SK-N-SH treated with all-trans-retinoic acid at 6 μM for 48 hours (cell line): Measurements from ENCODE around the gene TBATA.

Source experiments
- ATAC-seq: fragments of 200-7000 bp; cut with Tn5 transposase; 3 replicates; pipeline ENCODE4 v1.9.1; 2020; ENCODE audit warnings: mild to moderate bottlenecking, moderate library complexity
- ARNTL ChIP-seq: fragments of 450-650 bp; formaldehyde crosslinking; IDR thresholded peaks from 2 replicates; pipeline ENCODE4 v1.5.0; 2020; ENCODE audit warnings: low read depth, mild to moderate bottlenecking, moderate library complexity, borderline replicate concordance
- BACH2 ChIP-seq: fragments of 250-450 bp; sonication (Bioruptor Pico); IDR thresholded peaks from 2 replicates; pipeline ENCODE4 v1.9.0; 2021; ENCODE audit warnings: mild to moderate bottlenecking, borderline replicate concordance
- CSDC2 ChIP-seq: fragments of 250-450 bp; sonication (Bioruptor Pico); IDR thresholded peaks from 2 replicates; pipeline ENCODE4 v1.5.0; 2020; ENCODE audit warnings: mild to moderate bottlenecking, moderate library complexity
- GLIS3 ChIP-seq: fragments of 250-450 bp; sonication (Bioruptor Pico); IDR thresholded peaks from 2 replicates; pipeline ENCODE4 v1.5.0; 2020; ENCODE audit warnings: mild to moderate bottlenecking, moderate library complexity
- ISL1 ChIP-seq: fragments of 250-450 bp; sonication (Bioruptor Pico); IDR thresholded peaks from 2 replicates; pipeline ENCODE4 v2.1.2; 2022; ENCODE audit warnings: mild to moderate bottlenecking, moderate library complexity
- OSR1 ChIP-seq: fragments of 250-450 bp; sonication (Bioruptor Pico); IDR thresholded peaks from 2 replicates; pipeline ENCODE4 v1.8.0; 2022; ENCODE audit warnings: moderate library complexity, mild to moderate bottlenecking, inconsistent platforms
- PATZ1 ChIP-seq: fragments of 250-450 bp; sonication (Bioruptor Pico); IDR thresholded peaks from 2 replicates; pipeline ENCODE4 v1.8.0; 2020; ENCODE audit warnings: mild to moderate bottlenecking, moderate library complexity, borderline replicate concordance
- POU6F1 ChIP-seq: fragments of 250-450 bp; sonication (Bioruptor Pico); IDR thresholded peaks from 2 replicates; pipeline ENCODE4 v1.8.0; 2021; ENCODE audit warnings: low read depth, mild to moderate bottlenecking, moderate library complexity, borderline replicate concordance
- SNAI2 ChIP-seq: fragments of 250-450 bp; sonication (Bioruptor Pico); IDR thresholded peaks from 2 replicates; pipeline ENCODE4 v1.5.0; 2020; ENCODE audit warnings: mild to moderate bottlenecking, moderate library complexity
- TCF4 ChIP-seq: fragments of 250-450 bp; sonication (Bioruptor Pico); IDR thresholded peaks from 2 replicates; pipeline ENCODE4 v1.8.0; 2021; ENCODE audit warnings: mild to moderate bottlenecking, moderate library complexity, borderline replicate concordance
- TOX ChIP-seq: fragments of 250-450 bp; sonication (Bioruptor Pico); IDR thresholded peaks from 2 replicates; pipeline ENCODE4 v1.8.0; 2021; ENCODE audit warnings: mild to moderate bottlenecking, moderate library complexity, borderline replicate concordance
- ZFP30 ChIP-seq: fragments of 450-650 bp; formaldehyde crosslinking; IDR thresholded peaks from 2 replicates; pipeline ENCODE4 v1.5.0; 2022; ENCODE audit warnings: mild to moderate bottlenecking, moderate library complexity
- ZNF565 ChIP-seq: fragments of 450-650 bp; formaldehyde crosslinking; conservative IDR thresholded peaks from 2 replicates; pipeline ENCODE4 v1.5.0; 2020; ENCODE audit warnings: low read depth, mild to moderate bottlenecking, moderate library complexity
- ZNF70 ChIP-seq: fragments of 450-650 bp; formaldehyde crosslinking; IDR thresholded peaks from 2 replicates; pipeline ENCODE4 v1.5.0; 2020; ENCODE audit warnings: mild to moderate bottlenecking, moderate library complexity
- ZNF8 ChIP-seq: fragments of 450-650 bp; formaldehyde crosslinking; IDR thresholded peaks from 2 replicates; pipeline ENCODE4 v1.5.0; 2020; ENCODE audit warnings: mild to moderate bottlenecking, moderate library complexity
- TF ChIP-seq, protein P1 (sequence below): fragments of 250-450 bp; sonication (Bioruptor Pico); IDR thresholded peaks from 2 replicates; pipeline ENCODE4 v1.5.1; 2021; ENCODE audit warnings: mild to moderate bottlenecking, moderate library complexity
- TF ChIP-seq, protein P2 (sequence below): fragments of 250-450 bp; sonication (Bioruptor Pico); IDR thresholded peaks from 2 replicates; pipeline ENCODE4 v1.5.1; 2020; ENCODE audit warnings: low read depth, mild to moderate bottlenecking, moderate library complexity
- TF ChIP-seq, protein P3 (sequence below): fragments of 250-450 bp; sonication (Bioruptor Pico); IDR thresholded peaks from 2 replicates; pipeline ENCODE4 v1.5.0; 2020; ENCODE audit warnings: mild to moderate bottlenecking, moderate library complexity

TBATA gene

GRCh38 chr10:70762441-70763175 is 22.6 kb downstream of the TBATA start (continued):
- no peak for TF ChIP-seq PATZ1

DNA sequence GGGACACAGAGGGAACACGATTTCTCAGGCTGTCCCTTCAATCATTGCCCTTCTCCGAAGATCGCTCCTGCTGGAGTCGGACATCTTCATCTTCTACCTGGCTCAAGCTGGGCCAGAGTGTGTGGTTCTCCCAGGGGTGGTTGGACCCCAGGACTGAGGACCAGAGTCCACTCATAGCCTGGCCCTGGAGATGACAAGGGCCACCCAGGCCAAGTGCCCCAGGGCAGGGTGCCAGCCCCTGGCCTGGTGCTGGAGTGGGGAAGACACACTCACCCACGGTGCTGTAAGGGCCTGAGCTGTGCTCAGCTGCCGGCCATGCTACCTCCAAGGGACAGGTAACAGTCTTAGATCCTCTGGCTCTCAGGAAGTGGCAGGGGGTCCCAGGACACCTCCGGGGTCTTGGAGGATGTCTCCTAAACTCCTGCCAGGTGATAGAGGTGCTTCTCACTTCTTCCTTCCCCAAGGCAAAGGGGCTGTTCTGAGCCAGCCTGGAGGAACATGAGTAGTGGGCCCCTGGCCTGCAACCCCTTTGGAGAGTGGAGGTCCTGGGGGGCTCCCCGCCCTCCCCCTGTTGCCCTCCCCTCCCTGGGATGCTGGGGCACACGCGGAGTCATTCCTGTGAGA is 23.3 kb downstream of the TBATA start:
- no peak for TF ChIP-seq ZNF70 (CRISPR knock-in tag)
- TF ChIP-seq, protein P1, sequence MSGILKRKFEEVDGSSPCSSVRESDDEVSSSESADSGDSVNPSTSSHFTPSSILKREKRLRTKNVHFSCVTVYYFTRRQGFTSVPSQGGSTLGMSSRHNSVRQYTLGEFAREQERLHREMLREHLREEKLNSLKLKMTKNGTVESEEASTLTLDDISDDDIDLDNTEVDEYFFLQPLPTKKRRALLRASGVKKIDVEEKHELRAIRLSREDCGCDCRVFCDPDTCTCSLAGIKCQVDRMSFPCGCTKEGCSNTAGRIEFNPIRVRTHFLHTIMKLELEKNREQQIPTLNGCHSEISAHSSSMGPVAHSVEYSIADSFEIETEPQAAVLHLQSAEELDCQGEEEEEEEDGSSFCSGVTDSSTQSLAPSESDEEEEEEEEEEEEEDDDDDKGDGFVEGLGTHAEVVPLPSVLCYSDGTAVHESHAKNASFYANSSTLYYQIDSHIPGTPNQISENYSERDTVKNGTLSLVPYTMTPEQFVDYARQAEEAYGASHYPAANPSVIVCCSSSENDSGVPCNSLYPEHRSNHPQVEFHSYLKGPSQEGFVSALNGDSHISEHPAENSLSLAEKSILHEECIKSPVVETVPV = no peak
- no peak for TF ChIP-seq BACH2
- no peak for TF ChIP-seq TOX
- TF ChIP-seq POU6F1 (CRISPR knock-in tag) = no peak
- TF ChIP-seq ZNF565 (CRISPR knock-in tag) = no peak
- no peak for TF ChIP-seq PATZ1
- TF ChIP-seq ARNTL (CRISPR knock-in tag) = no peak
- TF ChIP-seq GLIS3 (CRISPR knock-in tag) = no peak
- TF ChIP-seq SNAI2 (CRISPR knock-in tag) = no peak
- no peak for TF ChIP-seq CSDC2 (CRISPR knock-in tag)
- no peak for TF ChIP-seq TCF4 (CRISPR knock-in tag)
- TF ChIP-seq OSR1 (CRISPR knock-in tag) = no peak
- no peak for TF ChIP-seq ISL1 (CRISPR knock-in tag)
- no peak for ATAC-seq

- no peak; the same call in 2 of the 3 replicates for ATAC-seq
- TF ChIP-seq SNAI2 (CRISPR knock-in tag) (no peak), POU6F1 (CRISPR knock-in tag) (no peak), ZFP30 (CRISPR knock-in tag) (no peak), OSR1 (CRISPR knock-in tag) (no peak), PATZ1 (no peak), CSDC2 (CRISPR knock-in tag) (no peak), ARNTL (CRISPR knock-in tag) (no peak), ZNF8 (CRISPR knock-in tag) (no peak)
- TF ChIP-seq, protein P2, sequence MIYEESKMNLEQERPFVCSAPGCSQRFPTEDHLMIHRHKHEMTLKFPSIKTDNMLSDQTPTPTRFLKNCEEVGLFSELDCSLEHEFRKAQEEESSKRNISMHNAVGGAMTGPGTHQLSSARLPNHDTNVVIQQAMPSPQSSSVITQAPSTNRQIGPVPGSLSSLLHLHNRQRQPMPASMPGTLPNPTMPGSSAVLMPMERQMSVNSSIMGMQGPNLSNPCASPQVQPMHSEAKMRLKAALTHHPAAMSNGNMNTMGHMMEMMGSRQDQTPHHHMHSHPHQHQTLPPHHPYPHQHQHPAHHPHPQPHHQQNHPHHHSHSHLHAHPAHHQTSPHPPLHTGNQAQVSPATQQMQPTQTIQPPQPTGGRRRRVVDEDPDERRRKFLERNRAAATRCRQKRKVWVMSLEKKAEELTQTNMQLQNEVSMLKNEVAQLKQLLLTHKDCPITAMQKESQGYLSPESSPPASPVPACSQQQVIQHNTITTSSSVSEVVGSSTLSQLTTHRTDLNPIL (CRISPR knock-in tag) = no peak
- TF ChIP-seq, protein P1 = no peak
- TF ChIP-seq, protein P3, sequence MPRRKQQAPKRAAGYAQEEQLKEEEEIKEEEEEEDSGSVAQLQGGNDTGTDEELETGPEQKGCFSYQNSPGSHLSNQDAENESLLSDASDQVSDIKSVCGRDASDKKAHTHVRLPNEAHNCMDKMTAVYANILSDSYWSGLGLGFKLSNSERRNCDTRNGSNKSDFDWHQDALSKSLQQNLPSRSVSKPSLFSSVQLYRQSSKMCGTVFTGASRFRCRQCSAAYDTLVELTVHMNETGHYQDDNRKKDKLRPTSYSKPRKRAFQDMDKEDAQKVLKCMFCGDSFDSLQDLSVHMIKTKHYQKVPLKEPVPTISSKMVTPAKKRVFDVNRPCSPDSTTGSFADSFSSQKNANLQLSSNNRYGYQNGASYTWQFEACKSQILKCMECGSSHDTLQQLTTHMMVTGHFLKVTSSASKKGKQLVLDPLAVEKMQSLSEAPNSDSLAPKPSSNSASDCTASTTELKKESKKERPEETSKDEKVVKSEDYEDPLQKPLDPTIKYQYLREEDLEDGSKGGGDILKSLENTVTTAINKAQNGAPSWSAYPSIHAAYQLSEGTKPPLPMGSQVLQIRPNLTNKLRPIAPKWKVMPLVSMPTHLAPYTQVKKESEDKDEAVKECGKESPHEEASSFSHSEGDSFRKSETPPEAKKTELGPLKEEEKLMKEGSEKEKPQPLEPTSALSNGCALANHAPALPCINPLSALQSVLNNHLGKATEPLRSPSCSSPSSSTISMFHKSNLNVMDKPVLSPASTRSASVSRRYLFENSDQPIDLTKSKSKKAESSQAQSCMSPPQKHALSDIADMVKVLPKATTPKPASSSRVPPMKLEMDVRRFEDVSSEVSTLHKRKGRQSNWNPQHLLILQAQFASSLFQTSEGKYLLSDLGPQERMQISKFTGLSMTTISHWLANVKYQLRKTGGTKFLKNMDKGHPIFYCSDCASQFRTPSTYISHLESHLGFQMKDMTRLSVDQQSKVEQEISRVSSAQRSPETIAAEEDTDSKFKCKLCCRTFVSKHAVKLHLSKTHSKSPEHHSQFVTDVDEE (CRISPR knock-in tag) = no peak
Observed at GRCh38 chr10:70761031-70761601, 24.1 kb downstream of the TBATA start.
